ENCODE data around the gene LRP5.

Gene LRP5

DNA sequence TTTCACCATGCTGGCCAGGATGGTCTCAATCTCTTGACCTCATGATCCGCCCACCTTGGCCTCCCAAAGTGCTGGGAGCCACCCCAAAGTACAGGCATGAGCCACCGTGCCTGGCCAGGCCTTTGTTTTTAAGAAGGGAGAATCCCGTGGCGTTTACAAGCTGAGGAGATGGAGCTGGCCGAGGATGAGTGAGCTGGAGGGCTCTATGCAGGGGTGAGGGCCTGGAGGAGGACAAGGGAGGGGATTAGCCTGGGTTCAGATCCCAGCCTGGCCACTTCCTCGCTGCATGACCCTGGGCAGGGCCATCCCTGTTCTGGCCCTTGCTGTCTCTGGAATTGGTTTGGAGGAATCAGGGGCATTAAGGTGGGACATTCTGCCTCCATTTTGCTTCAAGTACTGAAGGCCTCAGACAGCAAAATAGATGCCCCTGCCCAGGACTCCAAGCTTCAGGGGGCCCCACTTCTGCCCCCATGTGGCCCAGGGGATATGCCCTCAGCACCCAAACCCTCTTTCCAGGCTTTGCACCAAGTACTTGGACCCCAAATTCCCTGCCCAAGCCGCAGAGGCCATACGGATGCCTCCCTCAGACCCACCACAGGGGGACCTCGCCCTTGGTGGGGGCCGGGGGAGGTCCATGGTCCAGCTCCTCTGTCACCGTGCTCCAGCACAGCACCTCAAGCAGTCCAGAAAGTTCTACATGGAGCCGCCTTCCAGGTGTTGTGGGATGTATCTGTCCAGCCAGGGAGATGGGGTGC lies 12.1 kb upstream of the LRP5 start:
- TF ChIP-seq TAF1 (IDR thresholded peaks at IDR 0.05; ENCODE audit: borderline replicate concordance, low read depth, low read length) (no peak), POLR2AphosphoS5 (IDR thresholded peaks at IDR 0.05; ENCODE audit: low read depth, low read length) (no peak), POLR2A (IDR thresholded peaks at IDR 0.05; ENCODE audit: low read depth, low read length) (no peak)
- FAIRE-seq: no peak

DNA sequence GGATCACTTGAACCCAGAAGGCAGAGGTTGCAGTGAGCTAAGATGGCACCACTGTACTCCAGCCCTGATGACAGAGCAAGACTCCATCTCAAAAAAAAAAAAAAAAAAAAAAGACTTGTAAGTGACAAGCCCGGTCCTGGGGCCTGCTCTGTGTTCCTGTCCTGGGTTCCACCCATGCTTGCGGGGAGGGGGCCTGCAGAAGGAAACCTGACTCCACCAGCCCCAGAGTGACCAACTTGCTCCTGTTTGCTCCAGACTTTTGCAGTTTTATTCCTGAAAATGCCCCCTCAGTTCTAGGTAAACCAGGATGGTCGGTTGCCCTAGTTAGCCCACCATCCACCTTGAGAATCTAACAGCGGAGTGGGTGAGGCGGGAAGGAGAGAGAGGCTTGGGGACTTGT lies 10.1 kb upstream of the LRP5 start:
- FAIRE-seq (no peak), DNase-seq (ENCODE audit: insufficient read length) (no peak)
- TF ChIP-seq POLR2AphosphoS5 (IDR thresholded peaks at IDR 0.05; ENCODE audit: low read depth, low read length) (no peak), TAF1 (IDR thresholded peaks at IDR 0.05; ENCODE audit: borderline replicate concordance, low read depth, low read length) (no peak), POLR2A (IDR thresholded peaks at IDR 0.05; ENCODE audit: low read depth, low read length) (no peak)

More for the DNA sequence above, 12.1 kb upstream of the LRP5 start:
- no peak for DNase-seq (ENCODE audit: insufficient read length)

DNA sequence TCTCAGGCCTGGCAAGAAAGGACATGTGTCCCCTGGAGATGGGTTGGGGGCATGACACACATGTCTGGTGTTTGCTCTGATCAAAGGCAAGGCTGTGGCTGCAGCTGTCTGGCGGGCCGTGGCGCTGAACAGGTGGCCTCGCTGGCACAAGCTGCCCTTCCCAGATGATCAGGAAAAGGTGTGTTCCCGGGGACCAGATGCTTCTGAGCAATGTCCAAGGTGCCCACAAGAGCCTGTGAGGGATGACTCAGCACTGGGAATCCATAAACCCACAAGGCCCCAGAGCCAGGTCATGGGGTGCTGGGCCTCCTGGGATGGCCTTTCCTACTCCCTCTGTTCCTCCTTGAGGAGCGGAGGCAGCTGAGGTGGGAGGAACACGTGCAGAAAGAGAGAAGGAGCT lies 9.7 kb upstream of the LRP5 start:
- DNase-seq (ENCODE audit: insufficient read length) (no peak), FAIRE-seq (no peak)
- TF ChIP-seq TAF1 (IDR thresholded peaks at IDR 0.05; ENCODE audit: borderline replicate concordance, low read depth, low read length) (no peak), POLR2AphosphoS5 (IDR thresholded peaks at IDR 0.05; ENCODE audit: low read depth, low read length) (no peak), POLR2A (IDR thresholded peaks at IDR 0.05; ENCODE audit: low read depth, low read length) (no peak)

DNA sequence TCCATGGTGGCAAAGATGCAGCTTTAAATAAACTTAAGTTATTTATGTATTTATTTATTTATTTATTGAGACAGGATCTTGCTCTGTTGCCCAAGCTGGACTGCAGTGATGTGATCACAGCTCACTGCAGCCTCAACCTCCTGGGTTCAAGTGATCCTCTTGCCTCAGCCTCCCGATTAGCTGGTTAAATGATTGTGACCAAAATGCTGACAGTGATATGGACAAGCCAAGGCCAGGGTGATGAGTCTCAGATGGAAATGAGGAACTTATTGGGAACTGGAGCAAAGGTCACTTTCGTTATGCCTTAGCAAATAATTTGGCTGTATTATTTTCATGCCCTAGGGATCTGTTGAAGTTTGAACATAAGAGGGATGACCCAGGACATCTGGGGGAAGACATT lies 9.3 kb upstream of the LRP5 start:
- TF ChIP-seq TAF1 (IDR thresholded peaks at IDR 0.05; ENCODE audit: borderline replicate concordance, low read depth, low read length) (no peak), POLR2AphosphoS5 (IDR thresholded peaks at IDR 0.05; ENCODE audit: low read depth, low read length) (no peak), POLR2A (IDR thresholded peaks at IDR 0.05; ENCODE audit: low read depth, low read length) (no peak)
- no peak for DNase-seq (ENCODE audit: insufficient read length)
- FAIRE-seq: peak; percentile 63

DNA sequence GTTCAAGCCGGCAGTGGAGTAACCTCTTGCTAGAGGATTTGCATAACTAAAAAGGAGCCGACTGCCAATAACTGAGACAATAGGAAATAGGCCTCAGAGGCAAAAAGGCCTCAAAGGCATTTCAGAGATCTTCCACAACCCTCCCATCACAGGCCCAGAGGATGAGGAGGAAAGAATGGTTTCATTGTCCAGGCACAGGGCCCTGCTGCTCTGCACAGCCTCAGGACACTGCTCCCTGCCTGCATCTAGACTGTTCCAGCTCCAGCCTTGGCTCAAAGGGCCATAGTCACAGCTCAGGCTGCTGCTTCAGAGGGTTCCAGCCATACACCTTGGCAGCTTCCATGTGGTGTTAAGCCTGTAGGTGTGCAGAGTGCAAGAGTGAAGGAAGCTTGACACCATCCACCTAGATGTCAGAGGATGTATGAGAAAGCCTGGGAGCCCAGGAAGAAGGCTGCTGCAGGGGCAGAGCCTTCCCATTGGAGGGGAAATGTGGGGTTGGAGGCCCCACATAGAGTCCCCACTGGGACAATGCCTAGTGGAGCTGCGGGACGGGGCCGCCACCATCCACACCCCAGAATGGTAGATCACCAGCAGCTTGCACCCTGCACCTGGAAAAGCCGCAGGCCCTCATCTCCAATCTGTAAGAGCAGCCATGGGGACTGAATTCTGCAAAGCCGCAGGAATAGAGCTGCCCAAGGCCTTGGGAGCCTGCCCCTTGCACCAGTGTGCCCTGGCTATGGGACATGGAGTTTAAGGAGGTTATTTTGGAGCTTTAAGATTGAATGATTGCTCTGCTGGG lies 8.2 kb upstream of the LRP5 start:
- DNase-seq (ENCODE audit: insufficient read length) (no peak), FAIRE-seq (no peak)
- no peak for TF ChIP-seq POLR2A (IDR thresholded peaks at IDR 0.05; ENCODE audit: low read depth, low read length)
- TF ChIP-seq POLR2AphosphoS5 (IDR thresholded peaks at IDR 0.05; ENCODE audit: low read depth, low read length): no peak
- no peak for TF ChIP-seq TAF1 (IDR thresholded peaks at IDR 0.05; ENCODE audit: borderline replicate concordance, low read depth, low read length)

DNA sequence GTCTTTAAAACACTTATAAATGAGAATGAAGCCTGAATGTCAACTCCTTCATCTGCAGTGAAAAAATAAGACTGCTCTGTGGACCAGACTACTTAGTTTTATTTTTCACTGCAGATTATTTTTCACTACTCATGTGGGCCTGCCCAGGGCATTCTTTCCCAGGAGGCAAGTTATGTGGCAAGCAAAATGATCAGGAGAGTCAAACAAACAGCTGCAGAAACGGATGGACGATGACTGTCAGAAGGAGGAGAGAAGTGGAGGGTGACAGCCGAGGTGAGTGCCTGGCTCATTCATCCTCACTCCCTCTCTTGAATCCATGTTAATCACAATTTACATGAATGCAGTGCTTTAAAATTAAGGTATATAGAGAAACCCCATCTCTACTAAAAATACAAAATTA lies 5.8 kb upstream of the LRP5 start:
- DNase-seq (ENCODE audit: insufficient read length): no peak
- no peak for FAIRE-seq
- TF ChIP-seq TAF1 (IDR thresholded peaks at IDR 0.05; ENCODE audit: borderline replicate concordance, low read depth, low read length): no peak
- no peak for TF ChIP-seq POLR2AphosphoS5 (IDR thresholded peaks at IDR 0.05; ENCODE audit: low read depth, low read length)
- no peak for TF ChIP-seq POLR2A (IDR thresholded peaks at IDR 0.05; ENCODE audit: low read depth, low read length)

DNA sequence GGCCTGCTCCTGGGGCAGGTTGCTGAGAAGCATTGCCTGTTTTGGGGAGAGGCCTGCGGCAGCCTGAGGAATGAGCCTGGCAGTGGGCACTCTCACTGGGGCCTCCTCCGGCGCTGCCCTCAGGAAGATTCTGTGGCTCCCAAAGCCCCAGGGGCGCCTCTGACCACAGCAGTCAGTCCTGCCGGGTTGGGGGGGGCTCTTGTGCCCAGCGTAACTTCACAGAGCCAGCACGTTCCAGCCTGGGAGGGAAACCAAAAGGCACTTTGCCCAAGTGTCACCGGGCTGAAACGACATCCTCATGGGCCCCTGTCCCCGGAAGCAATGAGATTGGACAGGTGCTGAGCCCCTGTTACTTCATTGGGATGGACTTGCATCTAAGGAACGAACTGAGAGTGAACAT lies 4.3 kb upstream of the LRP5 start:
- FAIRE-seq: no peak

DNA sequence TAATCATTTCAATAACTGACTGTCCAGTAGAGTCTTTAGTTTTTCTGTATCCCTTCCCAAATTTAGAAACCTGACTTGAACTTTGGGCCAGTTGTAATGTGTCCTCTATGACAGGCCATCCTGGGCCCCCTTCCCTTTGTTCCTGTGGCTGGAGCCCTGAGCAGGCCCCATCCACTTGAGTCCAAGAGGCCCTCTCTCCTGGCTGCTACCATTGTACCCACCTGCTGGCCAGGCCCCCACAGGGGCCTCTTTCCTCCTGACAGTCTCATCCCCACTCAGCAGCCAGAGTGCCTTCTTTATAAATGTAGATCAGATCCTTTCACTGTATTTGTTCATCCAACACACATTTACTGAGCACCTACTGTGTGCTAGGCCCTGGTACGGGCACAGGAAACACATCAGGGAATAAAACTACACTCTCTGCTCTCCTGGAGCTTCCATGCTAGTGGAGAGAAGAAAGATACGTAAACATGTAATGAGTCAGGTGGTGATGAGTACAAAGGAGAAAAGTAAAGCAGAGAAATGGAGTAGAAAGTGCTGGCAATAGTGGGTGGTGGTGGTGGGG lies 2.7 kb upstream of the LRP5 start:
- no peak for DNase-seq (ENCODE audit: insufficient read length)
- TF ChIP-seq TAF1 (IDR thresholded peaks at IDR 0.05; ENCODE audit: borderline replicate concordance, low read depth, low read length): no peak
- no peak for TF ChIP-seq POLR2A (IDR thresholded peaks at IDR 0.05; ENCODE audit: low read depth, low read length)
- no peak for TF ChIP-seq POLR2AphosphoS5 (IDR thresholded peaks at IDR 0.05; ENCODE audit: low read depth, low read length)
- no peak for FAIRE-seq

More for the DNA sequence above, 4.3 kb upstream of the LRP5 start:
- no peak for TF ChIP-seq POLR2A (IDR thresholded peaks at IDR 0.05; ENCODE audit: low read depth, low read length)
- TF ChIP-seq POLR2AphosphoS5 (IDR thresholded peaks at IDR 0.05; ENCODE audit: low read depth, low read length): no peak
- no peak for TF ChIP-seq TAF1 (IDR thresholded peaks at IDR 0.05; ENCODE audit: borderline replicate concordance, low read depth, low read length)
- no peak for DNase-seq (ENCODE audit: insufficient read length)

DNA sequence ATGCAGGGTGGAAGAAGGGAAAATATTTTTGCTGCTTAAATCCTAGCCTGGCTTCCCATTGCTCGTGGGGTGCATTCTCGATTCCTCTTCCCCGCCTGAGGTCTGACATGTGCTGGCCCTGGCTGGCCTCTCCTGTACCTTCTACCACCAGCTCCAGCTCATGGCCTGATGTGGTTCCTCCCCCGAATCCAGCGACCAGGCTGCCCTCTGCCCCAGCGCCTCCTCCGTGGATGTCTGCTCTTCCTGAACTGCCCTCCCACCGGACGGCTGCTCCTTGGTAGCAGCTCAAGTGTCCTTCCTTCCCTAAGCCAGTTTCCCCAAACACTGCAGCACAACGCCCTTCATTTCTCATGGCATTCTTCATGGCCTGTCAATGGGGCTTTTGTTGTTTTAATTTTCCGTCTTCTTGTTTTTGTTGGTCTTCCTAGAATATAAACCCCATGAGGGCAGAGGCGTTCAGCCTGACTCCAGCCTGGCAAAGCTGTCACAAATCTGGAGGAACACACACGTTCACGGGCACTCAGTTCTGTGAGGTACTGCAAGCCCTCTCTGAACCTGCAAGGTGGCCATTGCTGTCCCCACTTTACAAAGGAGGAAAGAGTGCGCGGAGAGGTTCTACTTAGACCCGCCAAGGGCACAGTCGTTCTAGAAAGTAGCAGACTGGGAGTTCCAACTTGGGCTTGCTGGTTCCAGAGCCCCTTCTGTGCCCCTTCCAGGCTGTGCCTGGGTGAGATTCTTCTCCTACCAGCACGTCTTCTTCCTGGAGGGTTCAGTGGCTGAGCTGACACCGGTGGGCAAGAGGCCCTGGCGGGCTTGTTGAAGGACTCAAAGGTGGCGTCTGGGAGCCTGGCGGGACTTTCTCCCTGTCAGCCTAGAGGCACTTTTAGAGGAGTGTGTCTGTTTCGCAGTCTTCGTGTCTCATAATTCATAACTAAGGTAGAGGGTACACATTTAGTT lies 953 bp upstream of the LRP5 start:
- peak; percentile 56 for FAIRE-seq
- no peak for DNase-seq (ENCODE audit: insufficient read length)

DNA sequence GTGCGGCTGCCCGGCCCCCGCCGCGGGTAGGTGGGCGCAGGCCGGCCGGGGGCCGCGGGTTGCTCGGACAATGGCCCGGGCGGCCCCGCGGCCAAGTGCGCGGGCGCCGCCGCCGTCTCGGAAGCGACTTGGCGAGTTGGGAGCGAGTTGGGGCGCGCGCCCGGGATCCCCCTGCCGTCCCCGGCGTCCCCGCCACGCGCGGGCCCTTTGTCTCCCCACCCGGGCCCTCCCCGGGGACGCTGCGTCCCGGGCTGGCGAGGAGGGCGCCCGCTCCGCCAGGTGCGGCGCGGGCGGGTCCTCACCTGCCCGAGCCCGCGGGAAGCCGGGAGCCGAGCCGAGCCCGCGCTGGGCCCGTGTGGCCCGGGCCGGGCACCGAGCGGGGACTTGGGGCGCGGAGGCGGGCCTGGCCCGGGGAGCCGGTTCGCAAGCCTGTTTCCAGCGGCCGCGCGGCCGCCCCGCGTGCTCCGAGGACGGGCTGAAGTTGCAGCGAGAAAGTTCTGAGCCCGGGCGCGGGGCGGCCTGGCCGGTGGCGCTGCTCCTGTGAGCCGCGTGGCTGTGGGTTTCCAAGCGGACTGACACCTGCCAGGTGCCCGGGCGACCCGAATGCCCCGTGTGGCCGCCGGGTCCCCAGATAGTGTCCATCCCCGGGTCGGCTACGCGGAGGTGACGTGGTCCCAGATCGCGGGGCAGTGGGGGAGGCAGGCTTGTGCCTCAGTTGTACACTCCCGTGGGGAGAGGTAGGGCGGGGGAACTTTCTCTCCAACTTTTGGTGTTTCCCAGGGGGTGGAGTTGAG lies 586 bp downstream of the LRP5 start:
- FAIRE-seq (peak; percentile 57), DNase-seq (ENCODE audit: insufficient read length) (peak; percentile 67)
- TF ChIP-seq POLR2A (IDR thresholded peaks at IDR 0.05; ENCODE audit: low read depth, low read length) (no peak; the same call in 1 of the 2 replicates), TAF1 (IDR thresholded peaks at IDR 0.05; ENCODE audit: borderline replicate concordance, low read depth, low read length) (no peak), POLR2AphosphoS5 (IDR thresholded peaks at IDR 0.05; ENCODE audit: low read depth, low read length) (no peak)

More for the DNA sequence above, 953 bp upstream of the LRP5 start:
- TF ChIP-seq TAF1 (IDR thresholded peaks at IDR 0.05; ENCODE audit: borderline replicate concordance, low read depth, low read length): no peak
- TF ChIP-seq POLR2AphosphoS5 (IDR thresholded peaks at IDR 0.05; ENCODE audit: low read depth, low read length): no peak
- TF ChIP-seq POLR2A (IDR thresholded peaks at IDR 0.05; ENCODE audit: low read depth, low read length): no peak

Measured in GM12892 (cell line).